H1 (cell line): ENCODE data around the gene IL26. TPM values are rescaled to one million over a fixed set of nuclear protein-coding genes. Genes with fewer than 3 reads are reported as not detected.

ENCODE experiments used
- CTCF ChIA-PET: fragments of 300-600 bp; sonication (Branson Sonifier 250); formaldehyde crosslinking; loops from one replicate; lab custom pipeline; 2021; ENCODE audit not compliant: partially characterized antibody; lab: Charles Lee
- POLR2A ChIA-PET: fragments of 300-600 bp; sonication (Branson Sonifier 250); formaldehyde crosslinking; loops from one replicate; lab custom pipeline; 2021; ENCODE audit warnings: inconsistent platforms; ENCODE audit not compliant: partially characterized antibody; lab: Charles Lee
- DNase-seq, 2 experiments: peaks; one replicate each; pipeline versions ENCODE4 v3.0.0 to v3.0.0-alpha.2; 2010 to 2022; ENCODE audit warnings: low spot score in 2 of 2, low read depth in 1 of 2, mixed read lengths in 1 of 2
- FAIRE-seq: peaks from 2 replicates; lab custom pipeline; 2011; peaks lifted over from hg19 to GRCh38; lab: Jason Lieb, UNC
- H2AFZ ChIP-seq: 2 replicates; pipeline ENCODE4 v1.8.1; 2012; ENCODE audit warnings: low read length, inconsistent platforms
- H2AK5ac ChIP-seq: 2 replicates; pipeline ENCODE4 v1.6.1; 2013; ENCODE audit warnings: low read depth, low read length
- H2BK120ac ChIP-seq: replicated peaks from 2 replicates; pipeline ENCODE3; 2013; ENCODE audit warnings: low read depth, low read length, inconsistent platforms
- H2BK12ac ChIP-seq: 2 replicates; pipeline ENCODE4 v1.6.1; 2013; ENCODE audit warnings: low read depth, low read length
- H2BK15ac ChIP-seq: 2 replicates; pipeline ENCODE4 v1.6.1; 2013; ENCODE audit warnings: low read length
- H2BK20ac ChIP-seq: 2 replicates; pipeline ENCODE4 v1.6.1; 2013; ENCODE audit warnings: low read length
- H2BK5ac ChIP-seq: 2 replicates; pipeline ENCODE4 v1.6.1; 2013; ENCODE audit warnings: low read depth, low read length
- H3K14ac ChIP-seq: 2 replicates; pipeline ENCODE4 v1.6.1; 2013; ENCODE audit warnings: inconsistent platforms; ENCODE audit not compliant: insufficient read length
- H3K18ac ChIP-seq: 2 replicates; pipeline ENCODE4 v1.6.1; 2013; ENCODE audit warnings: low read length; ENCODE audit errors: extremely low read depth
- H3K23ac ChIP-seq: 2 replicates; pipeline ENCODE4 v1.6.1; 2013; ENCODE audit warnings: inconsistent platforms; ENCODE audit not compliant: insufficient read length
- H3K23me2 ChIP-seq: 2 replicates; pipeline ENCODE4 v1.6.1; 2013; ENCODE audit warnings: low read depth, low read length
- H3K27ac ChIP-seq: 2 replicates; pipeline ENCODE4 v1.6.1; 2011; ENCODE audit warnings: low read depth, low read length, inconsistent platforms
- H3K27me3 ChIP-seq, 4 experiments: replicated peaks in 1 of 4; 1 replicate in 1 of 4; 2 replicates in 3 of 4; pipeline versions ENCODE4 v1.6.1 to v1.8.1; 2011 to 2013; ENCODE audit warnings: low read length in 3 of 4, mild to moderate bottlenecking in 3 of 4, inconsistent platforms in 2 of 4, mixed read lengths in 2 of 4, moderate library complexity in 1 of 4; ENCODE audit not compliant: control insufficient read depth in 3 of 4, insufficient read depth in 3 of 4; ENCODE audit errors: extremely low read depth in 1 of 4
- H3K36me3 ChIP-seq, 4 experiments: 2 replicates each; pipeline versions ENCODE4 v1.6.1 to v1.8.1; 2011 to 2013; ENCODE audit warnings: mild to moderate bottlenecking in 4 of 4, low read length in 3 of 4, moderate library complexity in 2 of 4, control low read depth in 1 of 4, inconsistent platforms in 1 of 4; ENCODE audit not compliant: insufficient read depth in 4 of 4, control insufficient read depth in 2 of 4
- H3K4ac ChIP-seq: replicated peaks from 2 replicates; pipeline ENCODE3; 2013; ENCODE audit warnings: low read length, low read depth, mixed read lengths, inconsistent platforms; ENCODE audit not compliant: insufficient read length
- H3K4me1 ChIP-seq, 4 experiments: replicated peaks in 1 of 4; 1 replicate in 1 of 4; 2 replicates in 3 of 4; pipeline versions ENCODE4 v1.6.1 to v1.8.1; 2011 to 2013; ENCODE audit warnings: low read length in 3 of 4, inconsistent platforms in 2 of 4, mixed read lengths in 1 of 4; ENCODE audit not compliant: insufficient read depth in 4 of 4, control insufficient read depth in 3 of 4
- H3K4me2 ChIP-seq, 2 experiments: 2 replicates each; pipeline versions ENCODE4 v1.6.1 to v1.8.1; 2011 to 2013; ENCODE audit warnings: low read depth in 2 of 2, low read length in 2 of 2, control low read depth in 1 of 2, inconsistent platforms in 1 of 2, mild to moderate bottlenecking in 1 of 2; ENCODE audit not compliant: insufficient read depth in 1 of 2
- H3K4me3 ChIP-seq, 4 experiments: fragments of 200-600, 300-600 bp in 1 of 4; sonication (generic), shearing (Covaris generic), sonication (Bioruptor Twin) in 1 of 4; 2 replicates each; pipeline versions ENCODE4 v1.5.1 to v1.8.1; 2011 to 2016; ENCODE audit warnings: low read length in 4 of 4, low read depth in 3 of 4, control low read depth in 2 of 4, inconsistent platforms in 2 of 4, mild to moderate bottlenecking in 2 of 4, mixed read lengths in 1 of 4, moderate library complexity in 1 of 4; ENCODE audit not compliant: insufficient read depth in 2 of 4; ENCODE audit errors: extremely low read depth in 1 of 4
- H3K56ac ChIP-seq: replicated peaks from 2 replicates; pipeline ENCODE3; 2013; ENCODE audit warnings: low read depth, mild to moderate bottlenecking, mixed read lengths, low read length, inconsistent platforms; ENCODE audit not compliant: insufficient read length
- H3K79me1 ChIP-seq: 2 replicates; pipeline ENCODE4 v1.6.1; 2013; ENCODE audit warnings: low read depth, low read length, control low read depth
- H3K79me2 ChIP-seq, 2 experiments: 2 replicates each; pipeline versions ENCODE4 v1.6.1 to v1.8.1; 2012 to 2013; ENCODE audit warnings: low read length in 2 of 2, mild to moderate bottlenecking in 2 of 2, inconsistent platforms in 1 of 2; ENCODE audit not compliant: insufficient read depth in 2 of 2, control insufficient read depth in 1 of 2
- H3K9ac ChIP-seq, 4 experiments: replicated peaks in 1 of 4; 1 replicate in 1 of 4; 2 replicates in 3 of 4; pipeline versions ENCODE4 v1.6.1 to v1.8.1; 2011 to 2013; ENCODE audit warnings: low read depth in 3 of 4, low read length in 3 of 4, control low read depth in 2 of 4, mild to moderate bottlenecking in 2 of 4, moderate library complexity in 2 of 4, inconsistent platforms in 1 of 4; ENCODE audit errors: extremely low read depth in 1 of 4
- H3K9me3 ChIP-seq, 2 experiments: 2 replicates each; pipeline versions ENCODE4 v1.6.1 to v1.8.1; 2012 to 2013; ENCODE audit warnings: mild to moderate bottlenecking in 2 of 2, moderate library complexity in 2 of 2, control low read depth in 1 of 2, inconsistent platforms in 1 of 2, low read depth in 1 of 2, low read length in 1 of 2, mixed read lengths in 1 of 2; ENCODE audit not compliant: insufficient read depth in 2 of 2
- H4K20me1 ChIP-seq, 2 experiments: replicated peaks in 1 of 2; 2 replicates each; pipeline versions ENCODE3 to v1.8.1; 2011 to 2013; ENCODE audit warnings: inconsistent platforms in 2 of 2, low read length in 2 of 2, mild to moderate bottlenecking in 1 of 2; ENCODE audit not compliant: insufficient read depth in 2 of 2, control insufficient read depth in 1 of 2
- H4K5ac ChIP-seq: 2 replicates; pipeline ENCODE4 v1.6.1; 2013; ENCODE audit warnings: low read length, low read depth, mixed read lengths, inconsistent platforms; ENCODE audit not compliant: insufficient read length
- H4K8ac ChIP-seq: 2 replicates; pipeline ENCODE4 v1.8.0; 2013; ENCODE audit warnings: mild to moderate bottlenecking, moderate library complexity, low read length, inconsistent platforms; ENCODE audit not compliant: insufficient read depth; ENCODE audit errors: extremely low read depth
- H4K91ac ChIP-seq: replicated peaks from 2 replicates; pipeline ENCODE3; 2013; ENCODE audit warnings: low read length, mixed read lengths, inconsistent platforms; ENCODE audit not compliant: insufficient read length
- BACH1 ChIP-seq: IDR thresholded peaks from 2 replicates; pipeline ENCODE4 v1.6.1; 2012; ENCODE audit warnings: low read length, improper control_type of control experiment
- CHD2 ChIP-seq: IDR thresholded peaks from 2 replicates; pipeline ENCODE4 v1.6.1; 2012; ENCODE audit warnings: low read length, improper control_type of control experiment
- CTCF ChIP-seq, 3 experiments: IDR thresholded peaks; 1 replicate in 2 of 3; 2 replicates in 1 of 3; pipeline versions ENCODE4 v1.5.1 to v1.6.1; 2011; ENCODE audit warnings: low read length in 3 of 3, mild to moderate bottlenecking in 3 of 3, inconsistent platforms in 2 of 3, low read depth in 1 of 3, moderate library complexity in 1 of 3; ENCODE audit not compliant: insufficient read depth in 1 of 3; ENCODE audit errors: control extremely low read depth in 1 of 3
- E2F6 ChIP-seq: IDR thresholded peaks from 2 replicates; pipeline ENCODE4 v1.6.1; 2012; ENCODE audit warnings: inconsistent platforms
- KDM4A ChIP-seq: IDR thresholded peaks from one replicate; pipeline ENCODE4 v1.7.1; 2012; ENCODE audit warnings: low read depth, mild to moderate bottlenecking, moderate library complexity, low read length, inconsistent platforms; ENCODE audit not compliant: severe bottlenecking
- MAFK ChIP-seq: IDR thresholded peaks from 2 replicates; pipeline ENCODE4 v1.6.1; 2012; ENCODE audit warnings: low read depth, mild to moderate bottlenecking, improper control_type of control experiment, low read length
- NRF1 ChIP-seq: IDR thresholded peaks from 2 replicates; pipeline ENCODE4 v1.6.1; 2011; ENCODE audit warnings: mild to moderate bottlenecking, low read depth, low read length, improper control_type of control experiment
- PHF8 ChIP-seq: fragments of 200-600 bp; sonication (generic); conservative IDR thresholded peaks from 2 replicates; pipeline ENCODE4 v1.7.1; 2012; ENCODE audit warnings: low read depth, mild to moderate bottlenecking, inconsistent platforms, low read length, moderate library complexity
- TAF7 ChIP-seq: optimal IDR thresholded peaks from 2 replicates; pipeline ENCODE3; 2011; ENCODE audit warnings: low read depth, mild to moderate bottlenecking, inconsistent platforms, low read length, moderate library complexity, borderline replicate concordance
- WGBS, 2 experiments: shearing (Covaris generic) in 1 of 2; methylation state at CpG; one replicate each; pipeline versions ENCODE4 v1.1.6 to v1.1.7; 2013 to 2015; ENCODE audit warnings: low lambda C conversion rate in 2 of 2, mixed read lengths in 2 of 2, inconsistent platforms in 1 of 2, low coverage in 1 of 2, missing lambda C conversion rate in 1 of 2; ENCODE audit not compliant: insufficient replicate concordance in 2 of 2, insufficient coverage in 1 of 2, insufficient read length in 1 of 2; ENCODE audit errors: extremely low coverage in 1 of 2, missing lambda C conversion rate in 1 of 2; 5-methylcytosine and 5-hydroxymethylcytosine counted together
- polyA plus RNA-seq, 7 experiments: library from polyadenylated mRNA; depleted of rRNA in 3 of 7; stranded (reverse) in 5 of 7; unstranded in 2 of 7; fragments of >200 nt in 5 of 7; fragments of 200-250 nt in 2 of 7; gene quantifications; 1 replicate in 5 of 7; 2 replicates in 1 of 7; 4 replicates in 1 of 7; pipeline versions ENCODE4 v1.2.1 to v1.2.3, GENCODE V29; 2011 to 2013; ENCODE audit warnings: missing spikeins in 2 of 7, mixed read lengths in 2 of 7
- total RNA-seq: library from RNA; stranded (reverse); fragmentation: NEBNext Ultra II Directional; extraction: Animal tissue kit (Norgen Biotek cat#: 25700); gene quantifications from 2 replicates; pipeline ENCODE4 v1.2.1, GENCODE V29; 2021

IL26 gene
- total and polyA plus RNA-seq, 2 of the 8 experiments (the other 6 are each of a cell fraction or from before 2014, with no cell fraction given): not detected

- H3K27me3 ChIP-seq: no peaks in the 10 kb centered on the region
- no peak for FAIRE-seq
- no peaks in the 10 kb centered on the region for H3K79me2 ChIP-seq
- no peak overlapping the region for H3K14ac ChIP-seq
- H4K5ac ChIP-seq: no peak overlapping the region
- no peaks in the 10 kb centered on the region for H3K4me1 ChIP-seq
- H3K9me3 ChIP-seq: no peaks in the 10 kb centered on the region
- H3K4me3 ChIP-seq: no peak overlapping the region
- H2BK15ac ChIP-seq: no peak overlapping the region
- H2BK5ac ChIP-seq: no peak overlapping the region
- no peak overlapping the region for H3K9ac ChIP-seq
- H2AK5ac ChIP-seq: no peak overlapping the region
- no peak overlapping the region for H3K4ac ChIP-seq
- no peak overlapping the region for H3K23ac ChIP-seq
- no peaks in the 10 kb centered on the region for H3K23me2 ChIP-seq
- no peak for DNase-seq
- no peaks in the 10 kb centered on the region for H3K79me1 ChIP-seq
- ChIA-PET CTCF (interaction anchor here (1.3 kb wide), 1 partner anchor 10 kb away, joined by 3 read pairs; no protein-coding TSS in a partner anchor), POLR2A (no interaction called here)
- no peaks in the 10 kb centered on the region for H3K36me3 ChIP-seq
- H3K27ac ChIP-seq: no peak overlapping the region
- H2BK120ac ChIP-seq: no peak overlapping the region
- H2AFZ ChIP-seq: no peak overlapping the region
- H4K91ac ChIP-seq: no peak overlapping the region
- no peak overlapping the region for H2BK12ac ChIP-seq
- no peak overlapping the region for H3K18ac ChIP-seq
- WGBS, 2 experiments: 93% methylated on average over 4 of the region's 4 CpGs; no CpG with 5 or more reads in 1 of the 2 experiments
- H3K56ac ChIP-seq: no peak overlapping the region
- H4K20me1 ChIP-seq: no peaks in the 10 kb centered on the region
- no peak overlapping the region for H2BK20ac ChIP-seq
- no peak overlapping the region for H4K8ac ChIP-seq
- H3K4me2 ChIP-seq: no peak overlapping the region
- no peak for TF ChIP-seq NRF1
- no peak for TF ChIP-seq CHD2
- no peak for TF ChIP-seq MAFK
- no peak for TF ChIP-seq E2F6
- TF ChIP-seq PHF8: no peak
- TF ChIP-seq KDM4A: no peak
- no peak for TF ChIP-seq CTCF (IDR thresholded peaks at IDR 0.05; ENCODE audit: control extremely low read depth in 1 of 3, insufficient read depth in 1 of 3, low read depth in 1 of 3, low read length in 3 of 3)
- TF ChIP-seq TAF7: no peak
- TF ChIP-seq BACH1: no peak
These were observed 35.8 kb downstream of the IL26 start for GRCh38 chr12:68189821-68190242.
